GM21381 (cell line): ENCODE measurements around the gene UCK1.
"Not testable (repeated sequence)": the region's sequence is repeated elsewhere in the genome, so short reads cannot be mapped to it uniquely, and the experiment has no call there.

ENCODE experiments used
- ATAC-seq: cut with Tn5 transposase; IDR thresholded peaks from one replicate; pipeline ENCODE4 v1.9.1; 2021; ENCODE audit warnings: mild to moderate bottlenecking, moderate library complexity; ENCODE audit not compliant: unreplicated experiment

The UCK1 gene

GRCh38 chr9:131524665-131525315 is 6.3 kb downstream of the UCK1 start:
- no peak for ATAC-seq

DNA sequence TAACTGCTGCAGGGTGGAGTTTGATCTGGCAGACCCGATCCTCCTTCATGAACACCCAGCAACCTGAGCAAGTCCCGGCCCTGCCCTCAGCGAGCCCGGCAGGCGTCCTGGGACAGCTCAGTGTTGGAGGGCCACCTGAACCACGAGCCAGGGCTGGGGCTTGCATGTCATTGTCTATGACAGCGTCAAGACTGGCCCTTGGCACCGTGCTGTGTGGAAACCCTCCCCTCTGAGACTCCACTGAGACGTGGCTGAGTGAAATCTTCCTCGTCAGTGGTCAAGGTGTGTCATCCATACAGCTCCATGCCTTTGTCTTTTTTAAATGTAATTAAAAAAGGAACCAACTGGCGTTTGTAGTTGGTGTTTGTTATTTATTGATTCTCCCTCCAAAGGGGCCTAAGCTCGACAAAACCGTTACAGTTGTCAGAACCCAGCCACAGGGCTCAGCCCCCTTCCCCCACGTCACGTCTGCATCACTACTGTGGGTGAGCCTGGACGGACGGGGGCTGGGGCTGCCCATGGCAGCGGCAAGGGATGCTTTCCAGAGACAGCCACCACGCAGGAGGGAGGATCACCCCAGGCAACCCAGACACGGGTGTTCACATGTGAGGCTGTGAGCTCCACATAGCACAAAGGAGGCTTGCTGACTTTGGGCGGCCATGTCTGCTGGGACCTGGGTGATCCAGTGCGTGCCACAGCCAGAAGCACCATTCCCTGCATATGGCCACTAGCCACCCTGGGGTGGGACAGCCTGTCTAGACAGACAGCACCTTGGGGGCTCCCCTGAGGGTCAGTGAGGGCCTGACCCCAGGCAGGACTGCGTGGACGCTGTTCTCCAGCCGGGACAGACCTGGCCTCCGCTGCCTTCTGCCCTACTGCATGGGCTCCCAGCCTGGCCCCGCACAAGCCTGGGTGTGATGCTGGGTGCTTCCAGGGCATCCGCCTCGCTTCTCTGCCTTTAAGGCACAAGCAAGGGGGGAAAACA is 7.3 kb downstream of the UCK1 start:
- no peak for ATAC-seq

- ATAC-seq: no peak
Observed at GRCh38 chr9:131523086-131523388, 8.0 kb downstream of the UCK1 start.

GRCh38 chr9:131522257-131523085 is 8.6 kb downstream of the UCK1 start:
- ATAC-seq: no peak

DNA sequence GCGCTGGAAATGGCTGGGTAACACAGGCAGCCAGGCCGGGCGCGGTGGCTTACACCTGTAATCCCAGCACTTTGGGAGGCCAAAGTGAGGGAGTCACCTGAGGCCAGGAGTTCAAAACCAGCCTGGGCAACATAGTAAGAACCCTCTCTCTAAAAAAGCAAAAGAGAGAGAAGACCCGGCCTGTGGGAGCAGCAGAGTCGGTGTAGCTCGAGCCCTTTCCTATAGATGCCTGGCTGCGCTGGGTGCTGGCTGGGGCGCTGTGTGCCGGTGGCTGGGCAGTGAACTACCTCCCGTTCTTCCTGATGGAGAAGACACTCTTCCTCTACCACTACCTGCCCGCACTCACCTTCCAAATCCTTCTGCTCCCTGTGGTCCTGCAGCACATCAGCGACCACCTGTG is 9.2 kb downstream of the UCK1 start:
- ATAC-seq: no peak

DNA sequence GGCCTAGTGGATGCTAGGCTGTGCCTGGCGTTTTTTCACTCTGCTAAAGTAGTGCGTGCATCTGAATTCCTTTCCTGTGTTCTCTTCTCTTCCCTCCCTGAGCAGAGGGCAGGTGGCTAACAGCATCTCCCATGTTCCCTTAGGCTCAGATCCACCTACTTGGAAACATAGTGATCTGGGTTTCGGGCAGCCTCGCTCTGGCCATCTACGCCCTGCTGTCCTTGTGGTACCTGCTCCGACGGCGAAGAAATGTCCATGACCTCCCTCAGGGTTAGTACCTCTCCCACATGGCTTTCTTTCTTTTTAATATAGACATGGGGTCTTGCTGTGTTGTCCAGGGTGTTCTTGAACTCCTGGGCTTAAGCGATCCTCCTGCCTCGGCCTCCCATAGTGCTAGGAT is 9.9 kb downstream of the UCK1 start:
- ATAC-seq: no peak

DNA sequence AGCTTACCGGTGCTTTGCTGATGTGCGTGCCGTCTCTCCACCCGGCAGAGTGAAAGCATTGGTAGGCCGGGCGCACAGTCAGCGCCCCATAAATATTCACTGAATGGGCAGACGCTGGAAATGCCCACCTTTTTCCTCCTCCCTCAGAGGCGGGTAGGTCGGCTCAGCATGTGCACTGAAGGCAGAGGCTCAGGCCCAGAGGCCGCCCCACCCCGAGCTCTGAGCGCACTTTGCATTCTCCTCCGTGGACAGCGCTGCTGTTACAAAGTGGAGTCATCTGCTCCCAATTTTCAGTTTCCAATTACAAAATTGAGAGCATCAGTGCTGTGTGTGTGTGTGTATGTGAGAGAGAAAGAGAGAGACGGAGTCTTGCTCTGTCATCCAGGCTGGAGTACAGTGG is 10.6 kb downstream of the UCK1 start:
- ATAC-seq: no peak

DNA sequence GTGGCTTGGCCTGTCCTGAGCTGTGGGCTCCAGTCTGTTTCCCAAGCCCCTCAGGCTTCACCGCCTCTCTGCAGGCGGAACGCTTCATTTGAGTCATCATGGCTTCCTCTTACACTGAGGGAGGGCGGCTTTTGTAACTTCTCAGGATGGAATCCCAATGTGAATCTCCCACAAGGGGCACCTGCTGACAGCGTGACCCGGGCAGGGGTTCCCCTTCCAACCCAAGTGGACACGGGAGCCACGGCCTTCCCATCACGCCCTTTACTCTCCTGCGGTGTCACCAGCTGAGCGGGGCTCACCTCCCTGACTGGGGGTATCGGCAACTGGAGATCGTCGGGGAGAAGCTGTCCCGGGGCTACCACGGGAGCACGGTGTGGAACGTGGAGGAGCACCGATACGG is 12.5 kb downstream of the UCK1 start:
- ATAC-seq: no peak

GRCh38 chr9:131517761-131518190 is 13.3 kb downstream of the UCK1 start:
- no peak for ATAC-seq

DNA sequence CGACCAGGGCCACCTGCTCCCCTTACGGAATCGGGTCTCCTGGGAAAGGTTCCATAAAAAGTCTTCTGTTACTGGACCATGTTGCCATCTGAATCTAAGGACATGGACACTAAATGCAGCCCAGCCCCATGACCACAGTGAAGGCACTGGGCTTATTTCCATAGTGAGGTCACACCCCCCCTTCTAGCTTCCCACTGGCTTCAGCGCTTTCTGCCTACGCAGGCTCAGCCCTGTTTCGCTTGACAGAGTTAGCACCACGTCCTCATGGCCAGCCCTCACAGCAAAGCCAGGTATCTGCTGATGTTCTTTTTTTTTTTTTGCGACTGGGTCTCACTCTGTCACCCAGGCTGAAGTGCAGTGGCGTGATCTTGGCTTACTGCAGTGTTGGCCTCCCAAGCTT is 14.1 kb downstream of the UCK1 start:
- no peak for ATAC-seq

- no peak for ATAC-seq
Observed at GRCh38 chr9:131516100-131516499, 15.0 kb downstream of the UCK1 start.

GRCh38 chr9:131515559-131516031 is 15.5 kb downstream of the UCK1 start:
- not testable (repeated sequence) for ATAC-seq

GRCh38 chr9:131513177-131513576 is 17.9 kb downstream of the UCK1 start:
- ATAC-seq: no peak

GRCh38 chr9:131511880-131512279 is 19.2 kb downstream of the UCK1 start:
- no peak for ATAC-seq

GRCh38 chr9:131511416-131511815 is 19.6 kb downstream of the UCK1 start:
- no peak for ATAC-seq

- ATAC-seq: no peak
Observed at GRCh38 chr9:131505012-131505411, 26.1 kb downstream of the UCK1 start.

GRCh38 chr9:131503626-131504465 is 27.2 kb downstream of the UCK1 start:
- ATAC-seq: no peak

- ATAC-seq: peak; percentile 76
Observed at GRCh38 chr9:131502781-131503625, 28.1 kb downstream of the UCK1 start, which contains the start of gene POMT1. Gene POMT1, plus strand, starts transcription at chr9:131502918. Its CDS starts 1,301 bp downstream, at chr9:131504219.

DNA sequence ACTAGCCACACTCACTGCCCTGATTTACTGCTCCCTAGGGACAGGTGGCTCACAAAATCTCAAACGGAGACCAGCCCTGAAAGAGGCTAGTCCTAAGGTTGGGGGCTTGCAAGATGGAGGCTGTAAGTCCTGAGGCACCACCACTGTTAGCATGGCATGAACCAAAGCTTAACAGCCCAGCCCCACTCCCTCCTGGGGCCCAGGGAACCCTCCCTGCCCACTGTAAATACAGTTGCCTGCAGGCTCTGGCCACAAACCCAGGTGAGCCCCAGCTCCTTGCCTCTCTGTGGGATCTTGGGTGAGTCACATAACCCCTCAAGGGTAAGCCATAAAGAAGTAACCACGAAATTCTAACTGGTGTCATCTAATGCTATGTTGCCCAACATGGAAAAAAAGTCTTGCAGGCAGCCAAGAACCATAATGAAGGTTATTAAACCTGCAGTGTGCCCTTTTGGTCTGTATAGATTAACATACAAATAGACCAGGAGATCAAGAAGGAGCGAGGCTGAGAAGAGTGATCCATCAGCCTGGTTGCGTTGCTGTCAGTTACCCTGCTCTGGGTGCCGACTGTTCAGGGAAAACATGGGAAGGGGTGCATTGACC is 30.0 kb downstream of the UCK1 start:
- no peak for ATAC-seq
